ENCODE results near the gene NSUN5.
"Not testable (repeated sequence)": the region's sequence is repeated elsewhere in the genome, so short reads cannot be mapped to it uniquely, and the experiment has no call there.

NSUN5 gene

GRCh38 chr7:73277210-73277609 lies 31.4 kb downstream of the NSUN5 start:
- H3K9me3 ChIP-seq (ENCODE audit: control insufficient read depth in 2 of 2, low read length in 2 of 2); H3K36me3 ChIP-seq (ENCODE audit: control insufficient read depth in 2 of 2, insufficient read depth in 2 of 2, low read length in 2 of 2); H3K27ac ChIP-seq (ENCODE audit: low read length); H3K4me1 ChIP-seq (ENCODE audit: control insufficient read depth, insufficient read depth, low read length); H3K9ac ChIP-seq (ENCODE audit: low read length in 2 of 2); H3K4me3 ChIP-seq (ENCODE audit: low read length in 2 of 2); H3K27me3 ChIP-seq (ENCODE audit: control insufficient read depth in 1 of 2, insufficient read depth in 2 of 2, low read length in 2 of 2): not testable (repeated sequence)

GRCh38 chr7:73267813-73268212 lies 40.8 kb downstream of the NSUN5 start:
- not testable (repeated sequence) for H3K4me1 ChIP-seq (ENCODE audit: control insufficient read depth, insufficient read depth, low read length); H3K36me3 ChIP-seq (ENCODE audit: control insufficient read depth in 2 of 2, insufficient read depth in 2 of 2, low read length in 2 of 2); H3K27me3 ChIP-seq (ENCODE audit: control insufficient read depth in 1 of 2, insufficient read depth in 2 of 2, low read length in 2 of 2); H3K27ac ChIP-seq (ENCODE audit: low read length); H3K4me3 ChIP-seq (ENCODE audit: low read length in 2 of 2); H3K9me3 ChIP-seq (ENCODE audit: control insufficient read depth in 2 of 2, low read length in 2 of 2); H3K9ac ChIP-seq (ENCODE audit: low read length in 2 of 2)

- H3K9ac ChIP-seq (ENCODE audit: low read length in 2 of 2) = not testable (repeated sequence)
Observed at GRCh38 chr7:73266719-73267368, 41.8 kb downstream of the NSUN5 start.

GRCh38 chr7:73262416-73262815 lies 46.2 kb downstream of the NSUN5 start:
- not testable (repeated sequence) for H3K9me3 ChIP-seq (ENCODE audit: control insufficient read depth in 2 of 2, low read length in 2 of 2); H3K4me3 ChIP-seq (ENCODE audit: low read length in 2 of 2); H3K4me1 ChIP-seq (ENCODE audit: control insufficient read depth, insufficient read depth, low read length); H3K27me3 ChIP-seq (ENCODE audit: control insufficient read depth in 1 of 2, insufficient read depth in 2 of 2, low read length in 2 of 2); H3K9ac ChIP-seq (ENCODE audit: low read length in 2 of 2); H3K36me3 ChIP-seq (ENCODE audit: control insufficient read depth in 2 of 2, insufficient read depth in 2 of 2, low read length in 2 of 2); H3K27ac ChIP-seq (ENCODE audit: low read length)

More at GRCh38 chr7:73266719-73267368, 41.8 kb downstream of the NSUN5 start:
- not testable (repeated sequence) for H3K27me3 ChIP-seq (ENCODE audit: control insufficient read depth in 1 of 2, insufficient read depth in 2 of 2, low read length in 2 of 2); H3K36me3 ChIP-seq (ENCODE audit: control insufficient read depth in 2 of 2, insufficient read depth in 2 of 2, low read length in 2 of 2); H3K9me3 ChIP-seq (ENCODE audit: control insufficient read depth in 2 of 2, low read length in 2 of 2); H3K27ac ChIP-seq (ENCODE audit: low read length); H3K4me1 ChIP-seq (ENCODE audit: control insufficient read depth, insufficient read depth, low read length); H3K4me3 ChIP-seq (ENCODE audit: low read length in 2 of 2)
